ENCODE results near the gene SLC43A3.

SLC43A3 gene

DNA sequence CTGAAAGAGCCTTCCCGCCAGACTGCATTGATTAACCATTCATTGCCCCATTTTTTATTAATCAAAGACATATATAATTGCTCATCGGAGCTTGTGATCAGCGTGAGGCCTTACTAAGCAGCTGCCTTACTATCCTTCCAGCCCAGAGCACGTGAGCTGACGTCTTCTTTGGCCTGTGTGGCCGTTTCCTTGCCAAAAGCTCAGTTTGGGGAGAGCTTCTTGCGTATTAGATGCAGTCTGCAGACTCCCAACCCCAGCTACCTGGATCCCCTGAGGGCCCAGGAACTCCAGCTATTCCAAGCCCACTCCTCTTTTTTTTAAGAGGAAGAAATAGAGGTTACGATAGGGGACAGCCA, 784 bp upstream of the SLC43A3 start:
- no peak for DNase-seq (ENCODE audit: low read depth in 2 of 2)

DNA sequence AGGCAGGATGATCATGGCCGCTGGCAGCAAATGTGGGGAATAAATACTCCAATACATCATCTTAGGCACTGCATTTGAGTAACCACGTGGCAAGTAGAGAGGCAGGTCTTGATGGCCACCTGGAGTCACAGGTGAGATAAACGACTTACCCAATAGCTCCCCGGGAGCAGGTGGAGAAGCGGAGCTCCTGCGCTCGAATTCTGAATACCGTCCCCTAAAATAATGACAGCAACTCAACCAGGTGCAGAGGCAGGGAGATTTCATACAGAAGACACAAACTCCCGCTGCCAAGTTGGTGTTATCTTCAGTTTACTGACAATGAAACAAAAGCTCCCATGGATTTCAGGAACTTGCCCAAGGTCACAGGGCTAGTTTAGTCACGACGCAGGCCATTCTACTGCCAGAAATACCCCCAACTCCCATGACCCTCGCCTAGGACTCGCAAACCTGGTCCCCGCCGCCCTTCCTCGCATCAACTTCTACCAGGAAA, 437 bp downstream of the SLC43A3 start:
- no peak for DNase-seq (ENCODE audit: low read depth in 2 of 2)

- no peak for DNase-seq (ENCODE audit: low read depth in 2 of 2)
Observed at GRCh38 chr11:57425565-57426438, 1.1 kb downstream of the SLC43A3 start.

- DNase-seq (ENCODE audit: low read depth in 2 of 2) = peak; percentile 70 to 87
Observed at GRCh38 chr11:57424792-57425564, 1.9 kb downstream of the SLC43A3 start.

GRCh38 chr11:57424137-57424791, 2.7 kb downstream of the SLC43A3 start:
- DNase-seq (ENCODE audit: low read depth in 2 of 2) = no peak

DNA sequence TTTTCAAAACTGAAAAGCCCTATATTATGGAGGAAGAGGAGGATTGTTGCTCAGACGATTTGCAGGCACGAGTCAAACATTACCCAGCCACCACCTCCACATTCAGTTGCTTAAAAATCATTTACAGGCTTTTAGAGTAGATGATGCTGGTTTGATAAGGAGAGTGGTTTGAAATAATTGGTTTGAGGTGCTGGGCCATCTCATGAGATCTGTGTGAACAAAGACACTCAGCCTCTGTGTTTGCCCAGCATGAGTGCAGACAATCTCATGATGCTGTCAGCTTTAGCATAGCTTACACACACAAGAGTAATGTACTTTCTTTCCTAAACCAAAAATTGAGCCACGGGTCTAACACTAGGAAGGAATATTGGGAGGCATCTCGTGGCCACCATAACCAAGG, 4.3 kb downstream of the SLC43A3 start:
- no peak for DNase-seq (ENCODE audit: low read depth in 2 of 2)

DNA sequence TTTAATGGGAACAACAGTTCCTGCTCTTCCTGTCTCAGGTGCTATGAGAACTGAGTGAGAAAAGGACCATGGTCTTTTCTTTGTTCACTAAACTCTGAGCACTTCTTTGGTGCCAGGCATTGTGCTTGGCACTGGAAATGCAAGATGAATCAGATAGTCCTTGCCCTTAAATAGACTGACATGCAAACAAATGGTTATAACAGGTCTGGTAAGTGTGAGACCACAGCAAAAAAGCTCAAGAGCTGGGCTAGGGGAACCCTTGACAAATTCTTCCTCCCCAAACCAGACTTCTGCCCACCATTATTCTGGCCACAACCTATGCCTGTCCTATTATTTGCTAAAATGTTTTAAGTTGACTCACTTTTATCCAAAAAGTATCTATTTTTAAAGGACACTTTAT, 5.1 kb downstream of the SLC43A3 start:
- no peak for DNase-seq (ENCODE audit: low read depth in 2 of 2)

DNA sequence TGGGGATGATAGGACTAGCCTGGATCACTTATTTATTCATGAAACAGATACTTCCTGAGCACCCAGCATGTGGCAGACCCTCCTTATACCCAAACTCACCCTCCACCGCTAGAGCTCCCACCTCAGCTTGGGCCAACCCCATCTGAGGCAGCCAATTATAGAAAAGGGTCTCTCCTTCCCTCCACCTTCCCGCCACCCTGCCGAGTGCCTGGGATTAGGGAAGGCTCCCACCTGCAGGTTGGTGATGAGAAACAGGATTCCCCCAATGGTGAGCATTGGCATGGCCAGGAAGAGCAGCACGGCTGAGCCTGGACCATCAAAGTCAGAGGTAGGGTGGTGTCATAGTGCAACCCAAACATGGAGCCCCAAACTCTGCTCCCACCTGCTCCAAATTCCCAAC, 5.9 kb downstream of the SLC43A3 start:
- DNase-seq (ENCODE audit: low read depth in 2 of 2) = no peak

DNA sequence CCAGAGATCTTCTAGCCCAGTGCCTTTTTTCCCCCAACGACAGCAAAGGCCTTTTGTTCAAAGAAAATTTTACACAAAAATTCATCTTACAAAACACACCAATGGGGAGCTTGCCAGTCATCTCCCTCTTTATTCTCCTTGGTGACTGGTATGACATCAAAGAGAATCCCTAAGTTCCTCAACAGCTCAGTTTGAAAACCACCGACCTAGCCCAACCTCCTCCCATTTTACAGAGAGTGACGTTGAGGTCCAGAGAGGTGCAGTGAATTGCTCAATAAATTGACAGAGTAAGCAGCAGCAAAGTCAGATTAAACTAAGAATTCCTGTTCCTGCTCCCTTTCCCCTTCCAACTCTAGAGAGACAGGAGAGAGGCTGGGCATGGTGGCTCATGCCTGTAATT, 7.8 kb downstream of the SLC43A3 start:
- DNase-seq (ENCODE audit: low read depth in 2 of 2) = no peak

GRCh38 chr11:57418131-57418530, 8.8 kb downstream of the SLC43A3 start:
- DNase-seq (ENCODE audit: low read depth in 2 of 2) = no peak

DNA sequence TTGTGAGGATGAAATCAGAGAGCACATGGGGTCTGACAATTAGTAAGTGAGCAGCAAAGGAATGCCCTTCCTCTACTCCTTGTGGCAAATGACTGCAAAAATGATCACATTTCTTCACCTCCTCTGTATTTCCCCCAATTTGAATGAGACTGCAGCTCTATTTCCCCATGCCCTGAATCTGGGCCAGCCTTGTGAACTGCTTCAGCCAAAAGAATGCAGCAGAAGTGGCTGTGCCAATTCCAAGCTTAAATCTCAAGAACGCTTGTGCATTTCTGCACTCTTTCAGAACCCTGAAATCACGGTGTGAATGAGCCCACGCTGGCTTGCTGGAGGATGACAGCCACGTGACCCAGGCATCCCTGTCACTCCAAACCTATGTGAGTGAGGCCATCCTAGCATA, 9.9 kb downstream of the SLC43A3 start:
- no peak for DNase-seq (ENCODE audit: low read depth in 2 of 2)

GRCh38 chr11:57416436-57416835, 10.5 kb downstream of the SLC43A3 start:
- DNase-seq (ENCODE audit: low read depth in 2 of 2) = no peak

DNA sequence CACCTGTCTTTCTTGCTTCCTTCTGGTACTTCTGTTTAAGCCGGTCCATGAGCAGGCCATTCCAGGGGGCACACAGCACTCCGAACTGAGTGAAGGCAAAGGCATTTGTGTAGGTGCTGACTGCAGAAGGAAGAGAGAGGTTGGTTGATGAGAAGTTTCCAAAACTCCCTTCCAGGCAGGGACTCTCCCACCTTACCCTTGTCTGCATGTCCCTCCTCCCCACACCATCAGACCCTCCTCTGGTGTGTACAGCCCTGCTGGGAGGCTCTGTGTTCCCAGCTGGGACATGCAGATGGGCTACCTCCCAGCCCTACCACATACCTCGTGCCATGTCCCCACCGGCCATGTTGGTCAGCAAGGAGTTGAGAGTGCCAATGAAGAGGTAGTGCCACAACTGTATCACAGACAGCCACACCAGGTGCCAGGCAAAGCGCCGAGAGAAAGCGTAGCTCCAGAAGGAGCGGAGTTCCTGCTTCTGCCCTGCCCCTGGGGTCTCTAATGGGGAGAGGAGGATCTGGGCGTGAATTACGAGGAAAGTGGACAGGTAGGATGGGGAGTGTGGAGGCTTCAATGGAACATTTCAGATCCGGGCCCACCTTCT, 12.2 kb downstream of the SLC43A3 start:
- DNase-seq (ENCODE audit: low read depth in 2 of 2) = no peak

DNA sequence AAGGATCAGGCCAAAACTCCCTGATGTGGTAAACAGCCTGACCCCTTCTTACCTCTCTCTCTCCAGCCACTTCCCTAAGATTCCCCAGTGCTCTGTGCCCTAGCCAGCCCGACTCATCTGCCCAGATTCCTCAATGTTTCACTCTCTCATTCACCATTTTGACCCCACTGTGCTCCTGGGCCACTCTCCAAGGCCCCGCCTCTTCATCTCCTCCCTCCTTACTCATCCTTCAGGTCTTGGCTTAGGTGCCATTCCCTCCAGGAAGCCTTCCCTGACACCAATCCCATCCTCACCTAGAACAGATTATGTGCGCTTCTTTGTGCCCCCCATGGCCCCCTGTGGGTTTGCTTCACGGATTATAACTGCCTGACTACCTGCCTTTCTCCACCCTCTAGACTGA, 13.2 kb downstream of the SLC43A3 start:
- no peak for DNase-seq (ENCODE audit: low read depth in 2 of 2)

- DNase-seq (ENCODE audit: low read depth in 2 of 2) = no peak
Observed at GRCh38 chr11:57410287-57410686, 16.6 kb downstream of the SLC43A3 start.

DNA sequence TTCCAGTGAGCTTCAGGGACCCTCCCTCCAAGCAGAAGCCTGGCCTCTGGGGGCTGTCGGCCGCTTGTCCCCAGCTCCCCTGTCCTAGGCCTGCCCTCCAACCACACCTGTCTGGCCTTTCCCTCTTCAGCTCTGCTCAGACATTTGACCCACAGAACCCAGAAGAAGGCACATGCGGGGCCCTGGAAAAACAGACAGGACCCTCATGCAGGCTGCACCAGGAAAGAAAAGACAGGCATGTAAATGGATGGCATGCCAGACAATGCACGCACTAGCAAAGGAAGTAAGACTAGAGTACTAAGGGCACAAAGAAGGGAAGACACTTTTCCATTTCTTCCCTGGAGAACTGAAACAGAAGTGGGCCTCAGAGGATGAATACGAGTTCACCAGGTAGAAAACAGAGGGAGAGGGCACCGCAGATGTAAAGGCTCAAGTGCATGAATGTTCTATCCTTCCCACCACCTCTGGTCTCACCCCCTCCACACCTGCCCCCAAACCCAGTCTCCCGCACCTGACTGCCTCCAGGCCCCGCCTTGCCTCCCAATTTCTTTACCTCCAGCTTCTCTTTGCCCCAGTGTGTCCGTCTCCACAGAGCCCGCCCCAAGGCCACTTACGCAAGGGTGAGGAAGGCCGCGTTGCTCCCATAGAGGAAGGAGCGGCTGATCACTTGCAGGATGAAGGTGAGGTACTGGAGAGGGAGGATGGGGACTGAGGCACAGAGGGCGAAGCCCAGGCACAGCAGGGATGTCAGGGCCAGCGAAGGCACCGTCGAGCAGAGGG, 17.4 kb downstream of the SLC43A3 start:
- no peak for DNase-seq (ENCODE audit: low read depth in 2 of 2)

DNA sequence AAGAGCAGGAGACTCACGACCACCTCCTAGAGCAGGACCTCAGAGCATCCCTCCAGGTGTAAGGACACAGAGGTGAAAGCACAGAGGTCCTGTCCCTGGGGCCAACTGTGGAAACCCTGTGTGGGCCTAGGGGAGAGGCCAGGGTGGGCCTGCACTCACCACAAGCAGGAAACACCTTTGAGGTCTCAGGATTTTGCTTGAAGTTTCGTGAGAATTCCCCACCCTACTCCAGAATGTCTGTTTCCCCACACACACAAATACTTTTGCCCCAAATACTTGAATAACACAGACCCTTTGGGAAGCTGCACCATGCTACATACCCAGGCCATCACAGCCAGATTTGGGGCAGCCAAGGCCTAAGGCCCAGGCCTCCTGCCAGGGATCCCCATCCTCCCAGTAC, 18.1 kb downstream of the SLC43A3 start:
- no peak for DNase-seq (ENCODE audit: low read depth in 2 of 2)

GRCh38 chr11:57407941-57408475, 18.9 kb downstream of the SLC43A3 start:
- no peak for DNase-seq (ENCODE audit: low read depth in 2 of 2)

GRCh38 chr11:57407010-57407920, 19.7 kb downstream of the SLC43A3 start:
- DNase-seq (ENCODE audit: low read depth in 2 of 2) = no peak

DNA sequence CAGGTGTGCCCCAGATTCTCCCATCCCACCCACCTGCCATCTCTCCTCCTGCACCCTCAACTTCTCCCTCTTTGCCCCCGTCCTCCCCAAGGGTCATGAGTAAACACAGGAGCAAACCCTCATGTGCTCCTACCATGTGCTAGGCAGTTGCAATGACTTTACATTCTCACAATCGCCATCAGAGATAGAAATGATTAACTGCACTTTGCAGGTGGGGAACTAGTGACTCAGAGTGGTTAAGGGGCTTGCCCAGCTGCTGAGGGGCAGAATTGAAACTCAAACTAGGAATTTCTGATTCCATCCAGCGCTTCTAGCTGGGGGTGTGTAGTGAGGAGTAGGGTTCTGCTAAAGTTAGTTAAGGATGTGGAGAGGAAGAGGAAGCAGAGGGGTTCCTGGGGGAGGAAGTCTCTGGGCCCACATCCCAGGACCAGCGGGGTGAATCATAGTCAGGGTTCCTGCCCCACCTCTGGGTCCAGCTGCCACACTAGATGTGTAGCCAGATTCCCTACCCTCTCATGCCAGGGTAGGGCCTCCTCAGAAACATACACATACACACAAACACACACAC, 20.5 kb downstream of the SLC43A3 start:
- DNase-seq (ENCODE audit: low read depth in 2 of 2) = no peak
